Tibial nerve (tissue), 4 donors: ENCODE data around the gene CPXM2. TPM values are rescaled to one million over a fixed set of nuclear protein-coding genes. Genes with fewer than 3 reads are reported as not detected.

Experiments
- DNase-seq, 2 donors: peaks; one replicate each; pipeline ENCODE4 v3.0.0-alpha.2; 2019; ENCODE audit warnings: low spot score in 2 of 2
- H3K27ac ChIP-seq, 4 donors: fragments of 200-600 bp; sonication (generic) in 3 of 4; one replicate each; pipeline ENCODE4 v1.5.1; 2017 to 2019; ENCODE audit warnings: mild to moderate bottlenecking in 1 of 4
- H3K27me3 ChIP-seq, 2 donors: fragments of 200-600 bp; sonication (generic) in 1 of 2; one replicate each; pipeline versions ENCODE4 v1.5.1 to v1.6.0; 2017 to 2019
- H3K36me3 ChIP-seq, 3 donors: fragments of 200-600 bp; sonication (generic); one replicate each; pipeline ENCODE4 v1.5.1; 2018 to 2019
- H3K4me1 ChIP-seq, 4 donors: fragments of 200-600 bp; sonication (generic) in 3 of 4; one replicate each; pipeline ENCODE4 v1.5.1; 2017 to 2019
- H3K4me3 ChIP-seq, 4 donors: fragments of 200-600 bp; sonication (generic) in 3 of 4; one replicate each; pipeline ENCODE4 v1.5.1; 2017 to 2019; ENCODE audit warnings: mild to moderate bottlenecking in 1 of 4, moderate library complexity in 1 of 4
- H3K9me3 ChIP-seq, 4 donors: fragments of 200-600 bp; sonication (generic) in 3 of 4; one replicate each; pipeline ENCODE4 v1.5.1; 2017 to 2019
- CTCF ChIP-seq, 5 experiments: fragments of 200-600 bp in 3 of 5; fragments of 450-650 bp in 2 of 5; sonication (generic) in 3 of 5; IDR thresholded peaks; one replicate each; pipeline ENCODE4 v1.5.1; 2016 to 2019; ENCODE audit warnings: antibody characterized with exemption in 5 of 5, mild to moderate bottlenecking in 3 of 5, moderate library complexity in 2 of 5
- EP300 ChIP-seq, 2 donors: sonication (generic); formaldehyde crosslinking; IDR thresholded peaks; one replicate each; pipeline ENCODE4 v1.6.1; 2017; ENCODE audit warnings: antibody characterized with exemption in 2 of 2, mild to moderate bottlenecking in 1 of 2
- POLR2A ChIP-seq, 2 donors: fragments of 450-650 bp; IDR thresholded peaks; one replicate each; pipeline ENCODE4 v1.6.1; 2017; ENCODE audit warnings: antibody characterized with exemption in 2 of 2, mild to moderate bottlenecking in 2 of 2, moderate library complexity in 2 of 2
- WGBS, 2 donors: methylation state at CpG; one replicate each; pipeline ENCODE4 v1.1.5; 2018; 5-methylcytosine and 5-hydroxymethylcytosine counted together
- total RNA-seq, 4 donors: library from RNA; depleted of rRNA; stranded (reverse); fragments of >200 nt; gene quantifications; one replicate each; pipeline ENCODE4 v1.1.0, GENCODE V29; 2016

The CPXM2 gene
- total RNA-seq, 4 donors from 2014 or later: 26.8 to 74.3 (median 37.8) TPM

GRCh38 chr10:123842692-123843385 lies 48.8 kb downstream of the CPXM2 start:
- Histone ChIP-seq H3K36me3 (no peaks in the 10 kb centered on the region), H3K4me3 (no peak overlapping the region), H3K27me3 (no peaks in the 10 kb centered on the region), H3K4me1 (peaks cover 0 to 11% (median 6%) of the 10 kb centered on the region in 4 donors), H3K9me3 (peaks cover 0 to 8% (median 1%) of the 10 kb centered on the region in 4 donors), H3K27ac (no peak overlapping the region)
- 71 to 74% methylated on average over 9 of the region's 9 CpGs for WGBS, 2 donors
- no peak for DNase-seq
- TF ChIP-seq EP300 (IDR thresholded peaks at IDR 0.05): no peak
- no peak for TF ChIP-seq CTCF (IDR thresholded peaks at IDR 0.05)
- no peak for TF ChIP-seq POLR2A (IDR thresholded peaks at IDR 0.05)

- TF ChIP-seq CTCF (IDR thresholded peaks at IDR 0.05): no peak
- no peak for TF ChIP-seq POLR2A (IDR thresholded peaks at IDR 0.05)
- no peak for TF ChIP-seq EP300 (IDR thresholded peaks at IDR 0.05)
- H3K27ac ChIP-seq: no peak overlapping the region
- peaks cover 0 to 4% (median 0%) of the 10 kb centered on the region in 4 donors for H3K4me1 ChIP-seq
- WGBS, 2 donors: 70 to 84% methylated on average over 2 of the region's 2 CpGs
- no peak for DNase-seq
- no peaks in the 10 kb centered on the region for H3K27me3 ChIP-seq
- H3K4me3 ChIP-seq: no peak overlapping the region
- peaks cover 0 to 8% (median 1%) of the 10 kb centered on the region in 4 donors for H3K9me3 ChIP-seq
- H3K36me3 ChIP-seq: no peaks in the 10 kb centered on the region
Observed at GRCh38 chr10:123841560-123841959, 50.0 kb downstream of the CPXM2 start.

GRCh38 chr10:123841115-123841514 lies 50.5 kb downstream of the CPXM2 start:
- Histone ChIP-seq H3K27me3 (no peaks in the 10 kb centered on the region), H3K4me3 (no peak overlapping the region), H3K27ac (no peak overlapping the region), H3K4me1 (no peaks in the 10 kb centered on the region), H3K36me3 (no peaks in the 10 kb centered on the region), H3K9me3 (peaks cover 0 to 4% (median 1%) of the 10 kb centered on the region in 4 donors)
- DNase-seq: no peak
- TF ChIP-seq EP300 (IDR thresholded peaks at IDR 0.05): no peak
- no peak for TF ChIP-seq POLR2A (IDR thresholded peaks at IDR 0.05)
- no peak for TF ChIP-seq CTCF (IDR thresholded peaks at IDR 0.05)
- WGBS, 2 donors: 80 to 96% methylated on average over 9 of the region's 9 CpGs

- 80 to 88% methylated on average over 4 of the region's 4 CpGs for WGBS, 2 donors
- Histone ChIP-seq H3K4me1 (no peaks in the 10 kb centered on the region), H3K36me3 (no peaks in the 10 kb centered on the region), H3K27me3 (no peaks in the 10 kb centered on the region), H3K9me3 (peaks cover 0 to 4% (median under 1%) of the 10 kb centered on the region in 4 donors), H3K4me3 (no peak overlapping the region), H3K27ac (no peak overlapping the region)
- TF ChIP-seq EP300 (IDR thresholded peaks at IDR 0.05) (no peak), CTCF (IDR thresholded peaks at IDR 0.05) (no peak), POLR2A (IDR thresholded peaks at IDR 0.05) (no peak)
- DNase-seq: no peak
Observed at GRCh38 chr10:123840714-123841113, 50.9 kb downstream of the CPXM2 start.

- H3K4me3 ChIP-seq: no peak overlapping the region
- TF ChIP-seq CTCF (IDR thresholded peaks at IDR 0.05): no peak
- TF ChIP-seq EP300 (IDR thresholded peaks at IDR 0.05): no peak
- TF ChIP-seq POLR2A (IDR thresholded peaks at IDR 0.05): no peak
- no peak overlapping the region for H3K27ac ChIP-seq
- no peak for DNase-seq
- H3K4me1 ChIP-seq: peaks cover 0 to 4% (median 0%) of the 10 kb centered on the region in 4 donors
- no peaks in the 10 kb centered on the region for H3K27me3 ChIP-seq
- H3K9me3 ChIP-seq: no peaks in the 10 kb centered on the region
- no peaks in the 10 kb centered on the region for H3K36me3 ChIP-seq
- WGBS, 2 donors: 85 to 87% methylated on average over 13 of the region's 13 CpGs
Observed at GRCh38 chr10:123838596-123839310, 52.9 kb downstream of the CPXM2 start.
